GM12878 (cell line): Measurements from ENCODE around the gene ZNF276. TPM values are rescaled to one million over a fixed set of nuclear protein-coding genes. Genes with fewer than 3 reads are reported as not detected.

Experiments
- ATAC-seq: fragments of 200-7000 bp; cut with Tn5 transposase; 3 replicates; pipeline ENCODE4 v1.9.1; 2020; ENCODE audit warnings: mild to moderate bottlenecking, moderate library complexity
- BruUV-seq: library from RNA; stranded (reverse); fragments of 400-500 nt; replicated peaks from 2 replicates; lab custom pipeline; 2021; lab: Mats Ljungman, UMichigan
- CTCF ChIA-PET: fragments of 300-600 bp; sonication (Branson Sonifier 250); formaldehyde crosslinking; extraction: SDS; loops from one replicate; lab custom pipeline; 2021; ENCODE audit warnings: inconsistent platforms; lab: Yijun Ruan, JAX
- POLR2A ChIA-PET: fragments of 350-600 bp; formaldehyde crosslinking; extraction: SDS; loops from one replicate; lab custom pipeline; 2021; ENCODE audit warnings: inconsistent platforms; lab: Charles Lee
- RAD21 ChIA-PET: fragments of 300-600 bp; sonication (Branson Sonifier 250); formaldehyde crosslinking; loops from one replicate; lab custom pipeline; 2023; ENCODE audit warnings: antibody characterized with exemption; ENCODE audit not compliant: unreplicated experiment; lab: Charles Lee
- SMC1A ChIA-PET: fragments of 300-600 bp; sonication (Branson Sonifier 250); formaldehyde crosslinking; loops from one replicate; lab custom pipeline; 2023; ENCODE audit not compliant: unreplicated experiment, uncharacterized antibody; lab: Charles Lee
- DNase-seq: peaks from one replicate; pipeline ENCODE4 v3.0.0-alpha.2; 2011; ENCODE audit warnings: low read depth, low spot score
- FAIRE-seq: peaks from 3 replicates; lab custom pipeline; 2011; peaks lifted over from hg19 to GRCh38; lab: Jason Lieb, UNC
- H2AFZ ChIP-seq: 2 replicates; pipeline ENCODE4 v1.6.0; 2011; ENCODE audit warnings: low read depth, low read length, control low read depth; ENCODE audit not compliant: control insufficient read depth
- H3K27ac ChIP-seq: 2 replicates; pipeline ENCODE4 v1.5.1; 2011; ENCODE audit warnings: control low read depth; ENCODE audit not compliant: control insufficient read depth, insufficient read depth
- H3K27me3 ChIP-seq, 2 experiments: replicated peaks in 1 of 2; 2 replicates each; pipeline versions ENCODE4 v1.6.0 to v1.6.1; 2011; ENCODE audit warnings: low read length in 1 of 2; ENCODE audit not compliant: control insufficient read depth in 2 of 2, insufficient read depth in 2 of 2
- H3K36me3 ChIP-seq, 2 experiments: 2 replicates each; pipeline ENCODE4 v1.5.1; 2011; ENCODE audit warnings: low read length in 1 of 2; ENCODE audit not compliant: control insufficient read depth in 2 of 2, insufficient read depth in 2 of 2
- H3K4me1 ChIP-seq: 2 replicates; pipeline ENCODE4 v1.6.1; 2011; ENCODE audit warnings: mild to moderate bottlenecking, low read length, moderate library complexity, mixed read lengths; ENCODE audit not compliant: control insufficient read depth, insufficient read depth
- H3K4me2 ChIP-seq: 2 replicates; pipeline ENCODE4 v1.6.0; 2011; ENCODE audit warnings: control low read depth; ENCODE audit not compliant: control insufficient read depth, insufficient read depth
- H3K4me3 ChIP-seq: fragments of 200-600 bp; sonication (generic); 2 replicates; pipeline ENCODE4 v1.5.1; 2016
- H3K79me2 ChIP-seq: 2 replicates; pipeline ENCODE4 v1.6.0; 2011; ENCODE audit warnings: low read length; ENCODE audit not compliant: control insufficient read depth, insufficient read depth
- H3K9ac ChIP-seq: 2 replicates; pipeline ENCODE4 v1.8.0; 2011; ENCODE audit warnings: low read length, control low read depth, mixed read lengths; ENCODE audit not compliant: control insufficient read depth, insufficient read depth
- H3K9me3 ChIP-seq: replicated peaks from 3 replicates; pipeline ENCODE4 v1.5.1; 2011; ENCODE audit warnings: mild to moderate bottlenecking, low read length; ENCODE audit not compliant: control insufficient read depth, insufficient read depth
- H4K20me1 ChIP-seq: 2 replicates; pipeline ENCODE4 v1.6.0; 2011; ENCODE audit not compliant: control insufficient read depth, insufficient read depth
- ASH2L ChIP-seq: fragments of 300-600, 200-600 bp; sonication (generic); IDR thresholded peaks from 2 replicates; pipeline ENCODE4 v1.6.1; 2017; ENCODE audit warnings: low read depth, mild to moderate bottlenecking, borderline replicate concordance
- HDAC6 ChIP-seq: fragments of 200-600 bp; sonication (generic); IDR thresholded peaks from one replicate; pipeline ENCODE4 v1.8.0; 2017; ENCODE audit warnings: antibody characterized with exemption; ENCODE audit not compliant: unreplicated experiment
- HDGF ChIP-seq: fragments of 450-650 bp; IDR thresholded peaks from 2 replicates; pipeline ENCODE4 v1.6.1; 2016; ENCODE audit warnings: antibody characterized with exemption
- IKZF2 ChIP-seq, 2 experiments: fragments of 450-650 bp; IDR thresholded peaks; 2 replicates each; pipeline ENCODE4 v1.6.1; 2017; ENCODE audit warnings: mild to moderate bottlenecking in 2 of 2, moderate library complexity in 2 of 2
- PAX8 ChIP-seq: fragments of 450-650 bp; IDR thresholded peaks from 2 replicates; pipeline ENCODE4 v1.6.1; 2017; ENCODE audit warnings: mild to moderate bottlenecking, moderate library complexity
- POU2F2 ChIP-seq: IDR thresholded peaks from 3 replicates; pipeline ENCODE4 v1.6.1; 2011; ENCODE audit warnings: low read depth, mild to moderate bottlenecking, low read length, borderline replicate concordance
- ZBTB4 ChIP-seq: fragments of 450-650 bp; formaldehyde crosslinking; IDR thresholded peaks from 2 replicates; pipeline ENCODE4 v1.4.0; 2022; ENCODE audit warnings: mild to moderate bottlenecking, moderate library complexity
- ZSCAN29 ChIP-seq: fragments of 450-650 bp; IDR thresholded peaks from 2 replicates; pipeline ENCODE4 v1.6.1; 2017; ENCODE audit warnings: mild to moderate bottlenecking, moderate library complexity
- WGBS: methylation state at CpG from one replicate; pipeline ENCODE4 v1.1.6; 2016; ENCODE audit warnings: low lambda C conversion rate; ENCODE audit not compliant: insufficient replicate concordance, insufficient coverage; ENCODE audit errors: missing lambda C conversion rate; 5-methylcytosine and 5-hydroxymethylcytosine counted together
- in situ Hi-C: fragments of 300-500 bp; cut with MboI; formaldehyde crosslinking; loops from 9 replicates; pipeline ENCODE4 v1.14.3; 2018; ENCODE audit warnings: mixed read lengths
- intact Hi-C: fragments of 100-400 bp; cut with micrococcal nuclease; formaldehyde crosslinking; loops from one replicate; pipeline ENCODE4 v1.14.2; 2022; ENCODE audit not compliant: unreplicated experiment
- polyA plus RNA-seq, 11 experiments: library from polyadenylated mRNA; depleted of rRNA in 4 of 11; unstranded in 6 of 11; stranded (reverse) in 5 of 11; fragments of >200 nt; fragmentation: Nextera tagmentation in 4 of 11; fragmentation: Illumina TruSeq in 1 of 11; extraction: Ambion mirVana in 4 of 11; extraction: Trizol in 1 of 11; gene quantifications; 1 replicate in 1 of 11; 2 replicates in 10 of 11; pipeline versions ENCODE4 v1.2.1 to v1.2.3, GENCODE V29; 2011 to 2016; ENCODE audit warnings: inconsistent platforms in 2 of 11, missing spikeins in 2 of 11, low read depth in 1 of 11
- total RNA-seq, 4 experiments: library from RNA; depleted of rRNA in 3 of 4; stranded (reverse); fragments of >200 nt in 3 of 4; fragmentation: Illumina TruSeq in 1 of 4; extraction: Trizol in 1 of 4; gene quantifications; 2 replicates each; pipeline versions ENCODE4 v1.2.1 to v1.2.3, GENCODE V29; 2013 to 2021

Gene ZNF276
- total and polyA plus RNA-seq, 10 of the 15 experiments (the other 5 are each of a cell fraction or from before 2014, with no cell fraction given), result 0.27 to 22.7 (median 8.7) TPM

DNA sequence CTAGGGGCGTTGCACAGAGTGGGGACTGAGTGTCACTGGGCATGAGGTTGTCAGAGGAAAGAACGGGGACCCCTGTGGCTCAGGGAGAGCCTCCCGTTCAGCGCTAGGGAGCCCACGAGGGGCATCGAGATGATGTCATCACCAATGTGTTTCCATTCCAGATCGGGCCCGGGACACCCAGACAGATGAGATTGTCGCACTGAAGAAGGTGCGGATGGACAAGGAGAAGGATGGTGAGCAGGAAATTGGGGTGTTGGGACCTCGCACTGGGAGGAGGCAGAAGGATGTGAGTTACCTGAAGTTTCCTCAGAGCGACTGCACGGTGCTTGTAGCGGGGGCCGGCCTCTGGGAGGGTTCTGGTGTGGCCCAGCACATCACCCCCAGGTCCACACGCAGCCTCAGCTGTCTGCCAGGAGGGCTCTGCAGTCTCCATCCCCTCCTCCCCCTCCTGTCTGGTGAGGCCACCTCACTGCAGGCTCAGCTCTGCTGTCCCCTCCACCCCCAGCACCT, 30.9 kb upstream of the ZNF276 start (continued):
- no peak for TF ChIP-seq ZBTB4 (CRISPR knock-in tag)
- no peak for TF ChIP-seq PAX8
- no peak for TF ChIP-seq POU2F2
- TF ChIP-seq HDGF, result no peak
- TF ChIP-seq, all 136 proteins: peak for 0

DNA sequence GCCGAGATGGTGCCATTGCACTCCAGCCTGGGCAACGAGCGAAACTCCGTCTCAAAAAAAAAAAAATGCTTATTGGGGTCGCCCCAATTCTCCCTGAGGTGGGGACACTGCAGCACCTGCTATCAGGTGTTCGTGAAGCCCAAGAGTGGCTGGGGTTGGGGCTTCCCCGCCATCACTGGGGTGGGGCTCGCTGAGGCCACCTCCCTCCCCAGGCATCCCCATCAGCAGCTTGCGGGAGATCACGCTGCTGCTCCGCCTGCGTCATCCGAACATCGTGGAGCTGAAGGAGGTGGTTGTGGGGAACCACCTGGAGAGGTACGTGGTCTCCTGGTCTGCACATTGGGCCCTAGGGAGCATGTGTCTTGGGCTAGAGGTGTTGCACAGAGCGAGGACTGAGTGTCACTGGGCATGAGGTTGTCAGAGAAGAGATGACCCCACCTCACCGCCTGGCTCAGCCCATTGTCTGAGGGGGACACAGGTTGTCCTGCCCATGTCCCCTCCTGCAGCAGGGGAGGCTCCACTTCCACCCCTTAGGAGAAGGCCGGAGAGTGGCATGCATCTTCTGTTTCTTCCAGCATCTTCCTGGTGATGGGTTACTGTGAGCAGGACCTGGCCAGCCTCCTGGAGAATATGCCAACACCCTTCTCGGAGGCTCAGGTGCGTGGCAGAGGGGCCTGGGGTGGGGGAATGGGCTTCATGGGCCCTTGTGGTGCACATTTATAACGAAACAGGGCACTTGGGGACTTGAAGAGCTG, 29.9 kb upstream of the ZNF276 start:
- ATAC-seq (no peak), DNase-seq (no peak), FAIRE-seq (no peak)
- H3K4me1 ChIP-seq, result peaks cover 10% of the 10 kb centered on the region
- TF ChIP-seq ASH2L (no peak), HDAC6 (no peak), ZSCAN29 (no peak), IKZF2 (IDR thresholded peaks at IDR 0.05) (no peak)
- H3K9ac ChIP-seq, result no peak overlapping the region
- SMC1A ChIA-PET, result no interaction called here
- no peaks in the 10 kb centered on the region for H3K27me3 ChIP-seq
- POLR2A ChIA-PET, result no interaction called here
- in situ Hi-C loops (no loop called here), intact Hi-C loops (no loop called here)
- no peak overlapping the region for H3K27ac ChIP-seq
- no TSS peak for BruUV-seq
- peaks cover 0 to 12% of the 10 kb centered on the region in 2 experiments; a peak in 3 of 4 replicates for H3K36me3 ChIP-seq
- RAD21 ChIA-PET, result interaction anchor here (0.6 kb wide), 1 partner anchor 296 kb away, joined by 3 read pairs; no protein-coding TSS in a partner anchor
- 94% methylated on average over 21 of the region's 21 CpGs for whole genome bisulfite sequencing
- H3K4me2 ChIP-seq, result no peak overlapping the region
- peaks cover 11% of the 10 kb centered on the region for H3K79me2 ChIP-seq
- H3K4me3 ChIP-seq, result no peak overlapping the region
- no peaks in the 10 kb centered on the region for H3K9me3 ChIP-seq
- CTCF ChIA-PET, result no interaction called here
- no peak overlapping the region for H2AFZ ChIP-seq
- H4K20me1 ChIP-seq, result no peaks in the 10 kb centered on the region; the same call in 1 of the 2 replicates
